DMS153 treated with DMSO at 0.1 percent for 48 hours (cell line): ENCODE measurements around the gene TRIO.

Experiments
- DNase-seq: peaks from one replicate; lab custom pipeline; 2025; ENCODE audit not compliant: unreplicated experiment; lab: John Stamatoyannopoulos, UW

The TRIO gene

GRCh38 chr5:14404780-14405179, 261.6 kb downstream of the TRIO start:
- DNase-seq = no peak

- no peak for DNase-seq
Measured at GRCh38 chr5:14405267-14405666, 262.1 kb downstream of the TRIO start.

- DNase-seq = no peak
Measured at GRCh38 chr5:14405706-14406553, 262.8 kb downstream of the TRIO start.

DNA sequence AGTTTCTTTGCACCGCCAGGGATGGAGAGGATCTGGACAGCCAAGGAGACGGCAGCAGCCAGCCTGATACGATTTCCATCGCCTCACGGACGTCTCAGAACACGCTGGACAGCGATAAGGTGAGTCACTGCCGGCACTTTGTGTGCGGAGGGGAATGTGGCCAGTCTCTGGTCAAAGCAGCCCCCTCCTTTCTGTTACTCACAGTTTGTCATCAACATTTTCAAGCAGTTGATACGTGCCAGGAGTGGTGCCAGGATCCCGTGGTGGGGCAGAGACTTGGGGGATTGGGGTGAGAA, 263.4 kb downstream of the TRIO start:
- DNase-seq = no peak

DNA sequence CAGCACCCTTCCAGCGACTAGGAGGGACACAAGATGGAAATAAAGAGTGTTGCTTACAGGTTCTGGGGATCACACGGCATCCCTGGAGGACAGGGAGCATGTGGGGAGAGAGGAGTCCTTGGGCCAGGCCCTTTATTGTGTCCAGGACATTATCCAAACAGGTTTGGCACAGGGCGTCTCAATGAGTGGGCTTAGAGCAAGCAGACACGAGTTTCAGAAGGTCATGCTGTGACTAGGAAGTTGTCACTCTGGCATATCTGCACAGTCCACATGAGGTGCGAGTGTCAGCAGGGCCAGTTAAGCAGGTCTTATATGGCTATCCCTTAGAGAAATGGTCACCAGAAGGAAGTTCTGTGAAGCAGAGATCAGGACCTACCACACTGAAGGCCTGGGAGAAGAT, 263.9 kb downstream of the TRIO start:
- no peak for DNase-seq

DNA sequence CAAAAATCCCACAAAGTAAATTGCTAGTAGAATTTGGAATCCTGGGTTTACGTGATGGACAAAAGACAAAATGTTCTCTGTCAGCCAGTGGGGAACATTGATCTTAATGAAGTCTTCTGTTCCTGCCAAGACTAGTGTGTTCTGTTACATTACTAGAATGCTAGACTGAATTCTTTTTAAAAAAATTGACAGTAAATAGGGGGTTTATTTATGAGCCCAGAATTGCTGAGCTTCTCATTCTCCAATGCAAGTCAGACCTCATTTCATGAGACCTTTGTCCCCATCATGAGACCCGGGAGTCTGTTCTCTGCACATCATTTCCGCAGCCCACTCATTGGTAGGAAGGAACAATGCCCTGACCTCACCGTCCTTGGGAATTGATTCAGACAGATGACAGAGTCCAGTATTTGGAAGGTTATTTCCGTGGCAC, 264.6 kb downstream of the TRIO start:
- no peak for DNase-seq

DNA sequence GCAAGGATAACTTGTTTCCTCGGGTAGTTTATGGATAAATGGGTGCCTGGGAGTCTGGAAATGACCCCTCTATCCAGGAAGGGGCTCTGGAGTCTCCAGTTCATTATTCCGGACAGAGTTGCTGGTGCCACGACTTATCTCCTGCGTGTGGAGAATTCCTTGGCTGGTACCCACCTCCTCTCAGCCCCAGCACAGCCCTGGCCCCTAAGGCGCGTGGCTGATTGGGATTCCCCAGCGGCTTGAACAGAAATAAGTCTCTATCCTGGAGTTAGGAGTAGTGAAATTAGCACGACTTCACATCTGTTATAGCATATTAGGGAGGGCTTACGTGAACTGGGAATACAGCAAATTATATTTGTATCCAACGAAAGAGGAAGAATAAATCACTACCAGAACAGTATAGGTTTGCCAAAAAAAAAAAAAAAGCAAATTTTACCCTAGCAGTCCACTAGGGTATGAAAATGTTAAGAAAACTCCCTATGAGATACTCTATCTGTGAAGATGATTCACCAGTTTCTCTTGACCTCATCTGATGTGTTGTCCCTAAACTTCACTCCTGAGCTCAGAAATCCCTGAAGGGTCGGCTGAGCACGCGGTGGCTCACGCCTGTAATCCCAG, 265.9 kb downstream of the TRIO start:
- no peak for DNase-seq

GRCh38 chr5:14410068-14410393, 266.9 kb downstream of the TRIO start:
- no peak for DNase-seq

DNA sequence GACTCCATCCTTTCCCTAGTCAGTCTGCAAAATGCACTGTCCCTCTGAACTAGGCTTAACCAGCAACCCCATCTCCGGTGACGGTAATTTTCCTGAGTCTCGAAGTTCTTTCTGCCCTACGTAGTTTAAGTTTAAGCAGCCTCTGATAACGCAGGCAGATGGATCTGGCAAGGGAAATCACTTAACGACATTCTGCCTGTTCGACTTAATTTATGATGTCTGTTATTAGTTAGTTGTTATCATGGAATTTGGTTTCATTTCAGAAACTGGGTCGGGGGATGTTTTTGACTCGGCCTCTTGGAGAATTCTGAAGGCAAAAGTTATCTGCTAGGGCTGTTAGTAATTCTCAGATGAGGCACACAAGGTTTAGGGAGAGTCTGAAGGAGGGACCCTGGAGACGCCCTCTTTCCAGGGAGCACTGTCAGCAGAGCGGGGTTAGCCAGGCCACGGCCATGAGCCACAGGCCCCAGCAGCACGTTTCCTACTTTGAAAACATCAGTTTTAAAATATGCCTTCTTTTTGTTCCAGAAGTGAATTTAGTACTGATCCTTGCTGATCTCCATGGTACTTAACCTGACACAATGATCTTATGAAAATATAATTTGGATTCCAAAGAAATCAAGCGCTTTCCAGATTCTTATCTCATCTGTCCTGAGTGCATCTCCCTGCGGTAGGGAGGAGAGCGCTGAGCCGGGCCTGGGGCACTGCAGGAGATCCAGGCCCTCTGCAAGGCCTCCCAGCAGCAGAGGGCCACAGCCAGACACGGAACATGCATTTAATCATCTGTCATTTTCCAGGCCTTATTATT, 267.5 kb downstream of the TRIO start:
- no peak for DNase-seq

DNA sequence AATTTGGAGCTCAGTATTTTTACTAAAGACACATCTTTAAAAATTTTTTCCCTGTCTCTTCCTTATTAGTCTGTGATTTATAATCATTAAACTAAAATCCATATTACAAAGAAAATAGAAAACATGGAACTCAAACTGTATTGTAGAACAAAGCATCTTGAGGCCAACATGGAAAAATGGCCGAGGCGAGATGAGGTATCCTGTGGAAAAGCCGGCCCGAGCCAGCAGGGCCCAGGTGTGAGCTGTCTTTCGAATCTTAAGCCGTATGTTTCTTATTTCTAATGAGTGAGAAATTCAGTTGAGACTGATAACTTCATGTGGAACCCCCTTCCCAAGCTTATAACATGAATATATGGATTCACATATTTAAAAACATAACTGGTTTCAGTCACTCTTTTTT, 268.1 kb downstream of the TRIO start:
- no peak for DNase-seq

DNA sequence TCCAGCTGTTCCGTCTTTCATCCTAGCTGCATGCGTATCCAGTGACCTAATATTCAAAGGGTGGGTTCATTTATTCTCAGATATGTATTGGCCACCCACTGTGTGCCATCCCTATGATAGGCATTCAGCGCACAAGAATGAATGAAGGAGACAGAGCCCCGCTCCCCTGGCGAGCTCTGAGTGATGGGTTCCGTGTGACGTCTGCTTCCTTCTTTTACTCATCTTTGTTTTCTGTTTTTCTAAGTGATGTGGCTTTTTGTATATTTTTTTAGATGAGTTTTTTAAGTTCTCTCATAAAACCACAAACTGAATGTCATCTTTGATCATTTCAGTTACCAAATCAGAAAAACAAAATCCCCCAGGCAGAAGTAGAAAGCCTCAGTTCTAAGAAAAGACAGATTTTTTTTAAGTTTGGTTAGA, 270.2 kb downstream of the TRIO start:
- DNase-seq = no peak

GRCh38 chr5:14414007-14414406, 270.9 kb downstream of the TRIO start:
- DNase-seq = no peak

GRCh38 chr5:14414656-14415023, 271.5 kb downstream of the TRIO start:
- DNase-seq = no peak

DNA sequence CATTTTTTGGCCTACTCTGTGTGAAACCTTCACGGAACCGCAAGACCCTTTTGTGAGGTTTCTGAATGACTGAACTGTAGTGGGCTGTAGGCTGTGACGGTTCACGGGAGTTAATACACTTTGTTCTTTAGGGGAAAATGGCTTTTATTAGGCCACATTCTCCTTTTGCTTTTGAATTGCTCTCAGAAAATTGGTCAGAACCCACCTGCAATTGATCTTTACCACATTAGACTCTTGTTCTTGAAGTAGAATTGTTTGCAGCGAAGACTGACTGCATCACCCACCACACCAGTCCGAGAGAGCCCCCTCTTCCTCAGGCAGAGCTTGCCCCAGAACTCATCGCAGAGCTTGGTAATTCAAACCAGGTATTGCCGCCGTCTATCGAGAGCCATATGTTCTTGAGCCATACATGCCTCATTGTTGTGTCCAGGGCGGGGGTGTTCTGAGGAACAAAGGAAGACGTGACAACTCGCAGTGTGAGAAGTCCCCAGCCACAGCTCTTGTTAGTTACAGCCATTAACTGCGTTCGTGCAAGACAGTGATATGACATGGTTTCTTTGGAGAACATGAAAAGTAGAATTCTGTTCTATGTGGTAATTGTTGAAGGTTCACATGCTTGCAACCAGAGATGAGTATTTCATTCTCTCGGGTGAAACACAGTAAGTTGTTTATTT, 272.0 kb downstream of the TRIO start:
- no peak for DNase-seq

- no peak for DNase-seq
Measured at GRCh38 chr5:14415698-14416074, 272.5 kb downstream of the TRIO start.

DNA sequence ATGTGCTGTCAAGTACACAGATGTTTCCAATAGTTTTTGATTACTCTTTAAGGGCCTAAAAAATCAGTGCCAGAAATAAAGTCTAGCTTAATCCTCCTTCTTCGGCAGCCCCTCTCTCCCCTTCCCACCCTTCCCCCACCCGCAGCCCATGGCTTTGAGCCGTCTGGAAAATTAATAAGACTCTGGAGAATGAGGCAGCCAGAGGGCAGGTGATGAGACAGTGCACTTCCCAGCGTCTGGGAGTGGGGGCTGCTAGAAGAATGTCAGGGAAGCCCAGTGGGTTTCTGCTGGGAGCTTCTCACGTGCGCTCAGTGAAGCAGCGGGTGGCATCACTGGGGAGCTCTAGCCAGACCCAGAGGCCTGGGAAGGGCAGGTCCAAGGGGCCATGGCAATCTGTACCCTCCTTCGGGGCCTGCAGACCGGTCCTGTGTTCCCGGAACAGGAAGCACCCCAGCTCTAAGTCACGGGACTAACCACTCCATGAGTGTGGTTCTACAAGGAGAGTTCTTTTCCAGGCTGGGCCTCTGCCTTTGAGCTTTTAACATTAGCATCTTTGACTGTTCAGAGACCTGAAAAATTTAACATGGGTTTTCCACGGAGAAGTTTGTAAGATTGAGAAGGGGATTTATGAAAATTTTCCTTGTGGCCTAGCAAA, 273.6 kb downstream of the TRIO start:
- no peak for DNase-seq

DNA sequence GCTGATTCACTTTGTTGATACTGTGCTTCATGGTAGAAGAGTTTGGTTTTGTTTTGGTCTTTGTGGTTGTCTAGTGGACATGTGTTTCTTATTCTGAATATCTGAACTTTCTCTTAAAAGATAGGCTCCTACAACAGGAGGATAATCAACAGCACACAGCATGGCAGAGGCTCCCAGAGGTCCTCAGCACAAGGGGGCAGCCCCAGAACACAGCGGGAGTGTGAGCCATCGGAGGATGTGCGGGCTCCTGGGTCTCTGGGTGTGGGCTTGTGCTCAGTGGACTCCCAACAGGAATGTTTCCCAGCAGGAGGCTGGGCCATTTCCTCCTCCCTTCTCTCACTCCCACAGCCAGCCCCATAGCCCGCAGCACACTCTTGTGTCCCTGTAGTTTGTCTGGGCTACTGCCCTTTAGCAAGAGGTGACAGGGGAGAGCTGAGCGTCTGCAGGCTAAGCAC, 274.2 kb downstream of the TRIO start:
- no peak for DNase-seq

GRCh38 chr5:14417792-14418765, 274.9 kb downstream of the TRIO start:
- DNase-seq = no peak

DNA sequence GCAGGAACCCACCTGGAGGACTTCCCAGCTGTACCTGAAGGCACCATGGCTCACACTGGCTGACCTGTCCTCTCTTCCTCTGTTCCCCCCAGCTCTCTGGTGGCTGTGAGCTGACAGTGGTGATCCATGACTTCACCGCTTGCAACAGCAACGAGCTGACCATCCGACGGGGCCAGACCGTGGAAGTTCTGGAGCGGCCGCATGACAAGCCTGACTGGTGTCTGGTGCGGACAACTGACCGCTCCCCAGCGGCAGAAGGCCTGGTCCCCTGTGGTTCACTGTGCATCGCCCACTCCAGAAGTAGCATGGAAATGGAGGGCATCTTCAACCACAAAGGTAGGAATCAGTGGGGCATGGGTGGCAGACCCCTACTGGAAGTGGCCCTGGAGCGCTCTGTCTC, 276.5 kb downstream of the TRIO start:
- DNase-seq = no peak
